ENCODE results near the gene TNK1.

- TF ChIP-seq CTCF (IDR thresholded peaks at IDR 0.05) = no peak
- no peak for TF ChIP-seq POLR2A (IDR thresholded peaks at IDR 0.05)
- TF ChIP-seq POLR2AphosphoS5 (IDR thresholded peaks at IDR 0.05) = no peak
- TF ChIP-seq EP300 (IDR thresholded peaks at IDR 0.05; ENCODE audit: low read depth) = no peak
Measured at GRCh38 chr17:7391307-7391706, 10.4 kb downstream of the TNK1 start.

All from transverse colon (tissue), 4 donors.